Tibial artery (tissue), 4 donors: Measurements from ENCODE around the gene NWD2.

ENCODE experiments used
- DNase-seq, 2 donors: peaks; one replicate each; pipeline ENCODE4 v3.0.0-alpha.2; 2019
- H3K27ac ChIP-seq, 2 donors: fragments of 200-600 bp; sonication (generic) in 1 of 2; 1 replicate in 1 of 2; 2 replicates in 1 of 2; pipeline ENCODE4 v1.5.1; 2018 to 2019; ENCODE audit warnings: mild to moderate bottlenecking in 1 of 2
- H3K27me3 ChIP-seq, 2 donors: fragments of 200-600 bp; sonication (generic) in 1 of 2; one replicate each; pipeline versions ENCODE4 v1.5.1 to v1.6.0; 2016 to 2019
- H3K36me3 ChIP-seq, 3 donors: fragments of 200-600 bp; sonication (generic) in 2 of 3; one replicate each; pipeline ENCODE4 v1.5.1; 2016 to 2019; ENCODE audit warnings: mild to moderate bottlenecking in 2 of 3
- H3K4me1 ChIP-seq, 4 donors: fragments of 200-600 bp; sonication (generic) in 2 of 4; 1 replicate in 3 of 4; 2 replicates in 1 of 4; pipeline ENCODE4 v1.5.1; 2016 to 2019
- H3K4me3 ChIP-seq, 2 donors: fragments of 200-600 bp; sonication (generic) in 1 of 2; 1 replicate in 1 of 2; 2 replicates in 1 of 2; pipeline ENCODE4 v1.5.1; 2018 to 2019; ENCODE audit warnings: mild to moderate bottlenecking in 2 of 2
- H3K9me3 ChIP-seq, 3 donors: fragments of 200-600 bp; sonication (generic) in 1 of 3; one replicate each; pipeline ENCODE4 v1.5.1; 2016 to 2019
- intact Hi-C: fragments of 100-400 bp; cut with DNase I; formaldehyde crosslinking; loops from one replicate; pipeline ENCODE4 v1.15.0; 2023; ENCODE audit warnings: low total_unique reads
- TF ChIP-seq, protein P1 (sequence below), 2 experiments: fragments of 200-600 bp in 1 of 2; fragments of 450-650 bp in 1 of 2; IDR thresholded peaks; one replicate each; pipeline ENCODE4 v1.5.1; 2017 to 2019; ENCODE audit warnings: antibody characterized with exemption in 2 of 2, mild to moderate bottlenecking in 1 of 2, moderate library complexity in 1 of 2

Gene NWD2

GRCh38 chr4:37464373-37465128 is 220.0 kb downstream of the NWD2 start:
- H3K36me3 ChIP-seq, result no peaks in the 10 kb centered on the region
- DNase-seq, result no peak
- no peak overlapping the region for H3K27ac ChIP-seq
- no peaks in the 10 kb centered on the region for H3K27me3 ChIP-seq
- intact Hi-C loops, result no loop called here
- TF ChIP-seq, protein P1, sequence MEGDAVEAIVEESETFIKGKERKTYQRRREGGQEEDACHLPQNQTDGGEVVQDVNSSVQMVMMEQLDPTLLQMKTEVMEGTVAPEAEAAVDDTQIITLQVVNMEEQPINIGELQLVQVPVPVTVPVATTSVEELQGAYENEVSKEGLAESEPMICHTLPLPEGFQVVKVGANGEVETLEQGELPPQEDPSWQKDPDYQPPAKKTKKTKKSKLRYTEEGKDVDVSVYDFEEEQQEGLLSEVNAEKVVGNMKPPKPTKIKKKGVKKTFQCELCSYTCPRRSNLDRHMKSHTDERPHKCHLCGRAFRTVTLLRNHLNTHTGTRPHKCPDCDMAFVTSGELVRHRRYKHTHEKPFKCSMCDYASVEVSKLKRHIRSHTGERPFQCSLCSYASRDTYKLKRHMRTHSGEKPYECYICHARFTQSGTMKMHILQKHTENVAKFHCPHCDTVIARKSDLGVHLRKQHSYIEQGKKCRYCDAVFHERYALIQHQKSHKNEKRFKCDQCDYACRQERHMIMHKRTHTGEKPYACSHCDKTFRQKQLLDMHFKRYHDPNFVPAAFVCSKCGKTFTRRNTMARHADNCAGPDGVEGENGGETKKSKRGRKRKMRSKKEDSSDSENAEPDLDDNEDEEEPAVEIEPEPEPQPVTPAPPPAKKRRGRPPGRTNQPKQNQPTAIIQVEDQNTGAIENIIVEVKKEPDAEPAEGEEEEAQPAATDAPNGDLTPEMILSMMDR (IDR thresholded peaks at IDR 0.05), result no peak
- no peaks in the 10 kb centered on the region for H3K9me3 ChIP-seq
- no peaks in the 10 kb centered on the region for H3K4me1 ChIP-seq
- H3K4me3 ChIP-seq, result no peak overlapping the region

- no peaks in the 10 kb centered on the region for H3K4me1 ChIP-seq
- no peaks in the 10 kb centered on the region for H3K9me3 ChIP-seq
- no peak overlapping the region for H3K4me3 ChIP-seq
- intact Hi-C loops, result no loop called here
- H3K36me3 ChIP-seq, result no peaks in the 10 kb centered on the region
- no peaks in the 10 kb centered on the region for H3K27me3 ChIP-seq
- TF ChIP-seq, protein P1 (IDR thresholded peaks at IDR 0.05), result no peak
- no peak overlapping the region for H3K27ac ChIP-seq
- DNase-seq, result no peak
These were observed 220.8 kb downstream of the NWD2 start for GRCh38 chr4:37465296-37465695.

- no peaks in the 10 kb centered on the region for H3K27me3 ChIP-seq
- no peaks in the 10 kb centered on the region for H3K36me3 ChIP-seq
- H3K4me3 ChIP-seq, result no peak overlapping the region
- no peaks in the 10 kb centered on the region for H3K9me3 ChIP-seq
- no peak for DNase-seq
- TF ChIP-seq, protein P1 (IDR thresholded peaks at IDR 0.05), result no peak
- intact Hi-C loops, result no loop called here
- H3K27ac ChIP-seq, result no peak overlapping the region
- H3K4me1 ChIP-seq, result no peaks in the 10 kb centered on the region
These were observed 221.3 kb downstream of the NWD2 start for GRCh38 chr4:37465845-37466244.

DNA sequence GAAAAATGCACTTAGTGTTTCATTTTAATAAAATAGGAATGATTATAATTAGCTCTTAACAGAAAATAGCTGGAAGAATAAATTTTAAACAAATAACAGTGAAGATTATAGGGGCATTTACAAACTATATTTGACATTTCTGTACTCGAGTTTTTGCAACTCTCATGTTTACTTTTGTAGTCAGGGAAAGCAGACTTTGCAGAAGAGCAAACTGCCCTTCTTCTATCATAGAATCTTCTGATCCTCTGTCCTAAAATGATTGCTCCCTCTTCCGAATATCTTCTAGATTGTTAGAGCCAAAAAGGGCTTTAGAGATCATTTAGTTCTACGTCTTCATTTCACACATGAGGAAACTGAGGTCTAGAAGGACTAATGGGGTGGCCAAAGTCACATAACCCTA is 222.7 kb downstream of the NWD2 start:
- Histone ChIP-seq H3K9me3 (no peaks in the 10 kb centered on the region), H3K4me3 (no peak overlapping the region), H3K36me3 (no peaks in the 10 kb centered on the region), H3K27ac (no peak overlapping the region), H3K4me1 (no peaks in the 10 kb centered on the region), H3K27me3 (no peaks in the 10 kb centered on the region)
- intact Hi-C loops, result no loop called here
- DNase-seq, result no peak
- TF ChIP-seq, protein P1 (IDR thresholded peaks at IDR 0.05), result no peak

- H3K27ac ChIP-seq, result no peak overlapping the region
- no peak overlapping the region for H3K4me3 ChIP-seq
- H3K27me3 ChIP-seq, result no peaks in the 10 kb centered on the region
- intact Hi-C loops, result no loop called here
- TF ChIP-seq, protein P1 (IDR thresholded peaks at IDR 0.05), result no peak
- H3K36me3 ChIP-seq, result no peaks in the 10 kb centered on the region
- no peaks in the 10 kb centered on the region for H3K9me3 ChIP-seq
- no peak for DNase-seq
- H3K4me1 ChIP-seq, result no peaks in the 10 kb centered on the region
These were observed 223.3 kb downstream of the NWD2 start for GRCh38 chr4:37467824-37468223.
